Measurements from ENCODE around the gene PKDCC. TPM values are rescaled to one million over a fixed set of nuclear protein-coding genes. Genes with fewer than 3 reads are reported as not detected.

PKDCC gene
- total RNA-seq, 1 experiment from 2014 or later: 12.5 TPM

DNA sequence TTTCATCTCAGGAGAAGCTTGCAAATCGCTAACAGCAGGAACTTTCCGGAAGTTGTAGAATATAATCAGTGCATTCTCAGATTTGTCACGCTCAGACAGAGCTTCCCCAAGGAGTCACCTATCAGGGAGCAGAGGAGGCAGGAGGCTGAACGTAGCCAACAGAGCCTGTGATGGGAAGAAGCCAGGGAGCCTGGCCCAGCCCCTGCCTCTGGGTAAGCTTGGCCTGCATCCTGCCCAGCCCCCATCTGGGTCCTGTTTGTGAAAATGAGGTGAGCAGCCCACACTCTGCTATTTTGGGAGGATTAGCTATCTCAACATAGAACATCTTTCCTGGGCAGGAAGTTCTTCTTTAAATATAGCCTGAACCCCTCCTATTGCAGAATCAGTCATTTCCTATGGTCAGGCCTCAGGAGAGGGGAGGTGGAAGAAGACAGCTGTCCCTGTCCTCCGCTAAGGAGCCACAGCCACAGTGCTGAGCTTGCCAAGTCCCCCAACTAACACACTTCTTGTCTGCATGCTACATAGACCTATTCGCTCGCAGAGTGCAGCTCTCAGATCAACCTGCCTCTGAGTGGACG lies 19.2 kb upstream of the PKDCC start:
- Mint-ChIP-seq H3K27me3 (ENCODE audit: unreplicated experiment) (peaks cover 39% of the 10 kb centered on the region), H3K4me3 (ENCODE audit: low read depth, unreplicated experiment) (no peak overlapping the region), H3K4me1 (ENCODE audit: low read depth, unreplicated experiment) (no peaks in the 10 kb centered on the region), H3K9me3 (ENCODE audit: low read depth, unreplicated experiment) (no peaks in the 10 kb centered on the region), H3K27ac (ENCODE audit: unreplicated experiment) (no peak overlapping the region), H3K36me3 (ENCODE audit: insufficient read depth, unreplicated experiment) (no peaks in the 10 kb centered on the region)
- intact Hi-C loops (cut with micrococcal nuclease; ENCODE audit: unreplicated experiment): no loop called here
- no peak for DNase-seq
- TF ChIP-seq, protein P1, sequence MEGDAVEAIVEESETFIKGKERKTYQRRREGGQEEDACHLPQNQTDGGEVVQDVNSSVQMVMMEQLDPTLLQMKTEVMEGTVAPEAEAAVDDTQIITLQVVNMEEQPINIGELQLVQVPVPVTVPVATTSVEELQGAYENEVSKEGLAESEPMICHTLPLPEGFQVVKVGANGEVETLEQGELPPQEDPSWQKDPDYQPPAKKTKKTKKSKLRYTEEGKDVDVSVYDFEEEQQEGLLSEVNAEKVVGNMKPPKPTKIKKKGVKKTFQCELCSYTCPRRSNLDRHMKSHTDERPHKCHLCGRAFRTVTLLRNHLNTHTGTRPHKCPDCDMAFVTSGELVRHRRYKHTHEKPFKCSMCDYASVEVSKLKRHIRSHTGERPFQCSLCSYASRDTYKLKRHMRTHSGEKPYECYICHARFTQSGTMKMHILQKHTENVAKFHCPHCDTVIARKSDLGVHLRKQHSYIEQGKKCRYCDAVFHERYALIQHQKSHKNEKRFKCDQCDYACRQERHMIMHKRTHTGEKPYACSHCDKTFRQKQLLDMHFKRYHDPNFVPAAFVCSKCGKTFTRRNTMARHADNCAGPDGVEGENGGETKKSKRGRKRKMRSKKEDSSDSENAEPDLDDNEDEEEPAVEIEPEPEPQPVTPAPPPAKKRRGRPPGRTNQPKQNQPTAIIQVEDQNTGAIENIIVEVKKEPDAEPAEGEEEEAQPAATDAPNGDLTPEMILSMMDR (IDR thresholded peaks at IDR 0.05; ENCODE audit: unreplicated experiment): no peak
- CTCF ChIA-PET: no interaction called here
- BruUV-seq (replicated peaks): no TSS peak

DNA sequence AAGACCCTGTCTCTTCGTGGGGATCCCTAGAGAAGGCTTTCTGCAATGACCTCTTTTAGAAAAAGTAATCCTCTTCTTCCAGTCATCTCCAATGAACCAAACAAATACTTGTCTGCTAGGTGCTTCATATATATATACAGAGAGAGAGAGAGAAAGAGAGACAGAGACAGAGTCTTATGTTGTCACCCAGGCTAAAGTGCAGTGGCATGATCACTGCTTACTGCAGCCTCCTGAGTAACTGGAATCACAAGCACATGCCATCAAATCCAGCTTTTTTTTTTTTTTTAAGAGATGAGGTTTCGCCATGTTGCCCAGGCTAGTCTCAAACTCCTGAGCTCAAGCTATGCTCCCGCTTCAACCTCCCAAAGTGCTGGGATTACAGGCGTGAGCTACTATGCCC lies 18.6 kb upstream of the PKDCC start:
- CTCF ChIA-PET: interaction anchor here (0.7 kb wide), 1 partner anchor 11 kb away, joined by 4 read pairs; no protein-coding TSS in a partner anchor
- TF ChIP-seq, protein P1 (IDR thresholded peaks at IDR 0.05; ENCODE audit: unreplicated experiment): no peak
- no peaks in the 10 kb centered on the region for H3K36me3 Mint-ChIP-seq (ENCODE audit: insufficient read depth, unreplicated experiment)
- intact Hi-C loops (cut with micrococcal nuclease; ENCODE audit: unreplicated experiment): no loop called here
- H3K4me3 Mint-ChIP-seq (ENCODE audit: low read depth, unreplicated experiment): no peak overlapping the region
- H3K9me3 Mint-ChIP-seq (ENCODE audit: low read depth, unreplicated experiment): no peaks in the 10 kb centered on the region
- H3K4me1 Mint-ChIP-seq (ENCODE audit: low read depth, unreplicated experiment): no peaks in the 10 kb centered on the region
- BruUV-seq (replicated peaks): no TSS peak
- no peak overlapping the region for H3K27ac Mint-ChIP-seq (ENCODE audit: unreplicated experiment)
- no peak for DNase-seq
- H3K27me3 Mint-ChIP-seq (ENCODE audit: unreplicated experiment): peaks cover 33% of the 10 kb centered on the region

DNA sequence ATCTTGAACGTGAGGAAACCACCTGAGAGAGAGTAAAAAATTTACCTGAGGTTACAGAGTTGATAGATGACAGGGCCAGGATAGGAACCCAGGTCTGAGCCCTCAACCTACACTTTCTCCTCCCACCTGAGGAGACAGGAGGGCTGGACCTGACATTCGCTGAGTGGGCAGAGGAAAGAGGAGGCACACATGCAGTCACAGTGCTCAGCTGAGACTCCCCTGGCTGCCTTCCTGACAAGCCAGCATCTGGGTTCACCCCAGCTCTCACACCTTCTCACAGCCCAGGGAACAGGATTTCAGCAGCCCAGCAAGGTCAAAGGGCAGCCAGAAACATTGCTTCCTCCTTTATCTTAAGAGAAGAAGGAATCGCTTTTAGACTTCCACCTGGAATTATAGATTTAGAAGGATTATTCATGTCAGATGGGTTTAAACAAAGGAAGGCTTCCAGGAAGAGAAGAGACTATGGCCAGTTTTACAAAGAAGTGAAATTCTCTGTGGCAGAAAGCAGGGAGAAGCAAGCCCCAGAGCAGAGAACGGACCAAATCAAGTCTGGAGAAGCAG lies 18.1 kb upstream of the PKDCC start:
- BruUV-seq (replicated peaks): no TSS peak
- peaks cover 30% of the 10 kb centered on the region for H3K27me3 Mint-ChIP-seq (ENCODE audit: unreplicated experiment)
- TF ChIP-seq, protein P1 (IDR thresholded peaks at IDR 0.05; ENCODE audit: unreplicated experiment): no peak
- H3K9me3 Mint-ChIP-seq (ENCODE audit: low read depth, unreplicated experiment): no peaks in the 10 kb centered on the region
- H3K27ac Mint-ChIP-seq (ENCODE audit: unreplicated experiment): no peak overlapping the region
- intact Hi-C loops (cut with micrococcal nuclease; ENCODE audit: unreplicated experiment): no loop called here
- H3K4me3 Mint-ChIP-seq (ENCODE audit: low read depth, unreplicated experiment): no peak overlapping the region
- no peaks in the 10 kb centered on the region for H3K36me3 Mint-ChIP-seq (ENCODE audit: insufficient read depth, unreplicated experiment)
- no peak for DNase-seq
- no peaks in the 10 kb centered on the region for H3K4me1 Mint-ChIP-seq (ENCODE audit: low read depth, unreplicated experiment)
- CTCF ChIA-PET: interaction anchor here (0.7 kb wide), 1 partner anchor 12 kb away, joined by 4 read pairs; no protein-coding TSS in a partner anchor

DNA sequence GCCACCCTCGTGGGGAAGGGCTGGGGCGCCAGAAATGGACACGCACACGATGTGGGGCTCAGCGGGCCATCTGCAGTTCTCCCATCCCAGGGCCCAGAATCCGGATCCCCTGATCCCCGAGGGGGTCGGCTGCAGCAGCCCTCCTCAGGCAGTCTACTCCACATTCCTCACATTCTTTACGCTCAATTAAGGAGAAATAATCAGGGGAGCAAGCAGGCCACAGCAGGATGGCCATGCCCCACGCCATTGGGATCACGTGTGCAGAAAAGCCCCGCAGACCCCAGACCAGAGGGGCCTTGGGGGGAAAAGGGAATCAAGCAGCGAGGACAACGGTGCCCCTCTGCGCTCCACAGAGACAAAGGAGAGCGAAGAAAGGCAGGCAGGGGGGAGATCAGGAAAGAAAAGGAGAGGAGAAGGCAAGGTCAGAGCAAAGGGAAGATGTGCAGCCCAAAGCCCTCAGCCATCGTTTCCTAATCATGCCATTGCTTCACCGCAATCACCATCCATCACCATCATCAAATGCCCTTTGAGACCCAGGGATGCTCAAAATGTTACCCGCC lies 17.5 kb upstream of the PKDCC start:
- Mint-ChIP-seq H3K9me3 (ENCODE audit: low read depth, unreplicated experiment) (no peaks in the 10 kb centered on the region), H3K4me1 (ENCODE audit: low read depth, unreplicated experiment) (no peaks in the 10 kb centered on the region), H3K27ac (ENCODE audit: unreplicated experiment) (no peak overlapping the region), H3K36me3 (ENCODE audit: insufficient read depth, unreplicated experiment) (no peaks in the 10 kb centered on the region), H3K4me3 (ENCODE audit: low read depth, unreplicated experiment) (no peak overlapping the region), H3K27me3 (ENCODE audit: unreplicated experiment) (peaks cover 30% of the 10 kb centered on the region)
- TF ChIP-seq, protein P1 (IDR thresholded peaks at IDR 0.05; ENCODE audit: unreplicated experiment): no peak
- intact Hi-C loops (cut with micrococcal nuclease; ENCODE audit: unreplicated experiment): no loop called here
- BruUV-seq (replicated peaks): no TSS peak
- no peak for DNase-seq
- CTCF ChIA-PET: no interaction called here

Measured in Calu3 (cell line).